ENCODE data around the gene RYK.

- TF ChIP-seq CTCF (conservative IDR thresholded peaks at IDR 0.05; ENCODE audit: low read depth in 2 of 2) (no peak), EZH2 (IDR thresholded peaks at IDR 0.05; ENCODE audit: low read depth, unreplicated experiment) (no peak), EZH2phosphoT487 (IDR thresholded peaks at IDR 0.05; ENCODE audit: unreplicated experiment) (no peak), POLR2AphosphoS5 (IDR thresholded peaks at IDR 0.05; ENCODE audit: low read depth) (no peak), ETS1 (IDR thresholded peaks at IDR 0.05) (no peak), REST (IDR thresholded peaks at IDR 0.05; ENCODE audit: unreplicated experiment) (no peak), ZNF331 (CRISPR knock-in tag; IDR thresholded peaks at IDR 0.05; ENCODE audit: low read depth) (no peak), CREB1 (CRISPR knock-in tag; IDR thresholded peaks at IDR 0.05; ENCODE audit: low read depth) (no peak)
These were observed 8.2 kb upstream of the RYK start for GRCh38 chr3:134258761-134259347.
